Stomach (tissue), 19 donors: ENCODE data around the gene DHX29. TPM values are rescaled to one million over a fixed set of nuclear protein-coding genes. Genes with fewer than 3 reads are reported as not detected.

Experiments
- DNase-seq, 2 donors: peaks; one replicate each; pipeline versions ENCODE4 v3.0.0 to v3.0.0-alpha.2; 2013 to 2019
- H3K27ac ChIP-seq, 5 donors: fragments of 200-600 bp in 4 of 5; sonication (generic) in 4 of 5; one replicate each; pipeline ENCODE4 v1.5.1; 2013 to 2019; ENCODE audit warnings: mild to moderate bottlenecking in 1 of 5, moderate library complexity in 1 of 5
- H3K27me3 ChIP-seq, 3 donors: fragments of 200-600 bp; sonication (generic); one replicate each; pipeline ENCODE4 v1.5.1; 2017 to 2019; ENCODE audit warnings: mixed run types in 1 of 3
- H3K36me3 ChIP-seq, 4 donors: fragments of 200-600 bp; sonication (generic); 1 replicate in 3 of 4; 2 replicates in 1 of 4; pipeline ENCODE4 v1.5.1; 2016 to 2019
- H3K4me1 ChIP-seq, 4 donors: fragments of 200-600 bp; sonication (generic); one replicate each; pipeline ENCODE4 v1.5.1; 2016 to 2019
- H3K4me3 ChIP-seq, 4 donors: fragments of 200-600 bp; sonication (generic) in 3 of 4; one replicate each; pipeline ENCODE4 v1.5.1; 2016 to 2019; ENCODE audit warnings: mild to moderate bottlenecking in 1 of 4
- H3K9me3 ChIP-seq, 4 donors: fragments of 200-600 bp; sonication (generic); one replicate each; pipeline ENCODE4 v1.5.1; 2016 to 2019
- EP300 ChIP-seq: sonication (generic); formaldehyde crosslinking; IDR thresholded peaks from one replicate; pipeline ENCODE4 v1.6.1; 2017; ENCODE audit warnings: antibody characterized with exemption
- POLR2A ChIP-seq, 4 donors: fragments of 450-650 bp; IDR thresholded peaks; one replicate each; pipeline ENCODE4 v1.6.1; 2016; ENCODE audit warnings: antibody characterized with exemption in 4 of 4, control low read depth in 2 of 4, mild to moderate bottlenecking in 1 of 4, moderate library complexity in 1 of 4
- POLR2AphosphoS5 ChIP-seq, 3 donors: sonication (generic); formaldehyde crosslinking; IDR thresholded peaks; one replicate each; pipeline ENCODE4 v1.6.1; 2016; ENCODE audit warnings: antibody characterized with exemption in 3 of 3
- WGBS, 5 donors: extraction: QIAGEN DNeasy Blood & Tissue Kit in 3 of 5; methylation state at CpG; one replicate each; pipeline versions ENCODE4 v1.1.5 to v1.1.7; 2013 to 2018; 5-methylcytosine and 5-hydroxymethylcytosine counted together
- intact Hi-C: fragments of 100-400 bp; cut with DNase I; formaldehyde crosslinking; loops from one replicate; pipeline ENCODE4 v1.15.1; 2023; ENCODE audit warnings: low total_unique reads
- long read RNA-seq, 10 donors: transcript quantifications; one replicate each; lab custom pipeline, GENCODE V29; 2026
- polyA plus RNA-seq, 3 donors: library from polyadenylated mRNA; stranded (reverse); fragments of 200-250 nt; gene quantifications; one replicate each; pipeline ENCODE4 v1.2.3, GENCODE V29; 2013
- total RNA-seq, 5 donors: library from RNA; depleted of rRNA; stranded (reverse); fragments of >200 nt; gene quantifications; one replicate each; pipeline versions ENCODE4 v1.1.0 to v1.2.3, GENCODE V29; 2014 to 2016
- TF ChIP-seq, protein P1 (sequence below), 7 experiments: fragments of 450-650 bp in 4 of 7; fragments of 200-600 bp in 3 of 7; sonication (generic) in 3 of 7; IDR thresholded peaks; one replicate each; pipeline ENCODE4 v1.5.1; 2016 to 2019; ENCODE audit warnings: antibody characterized with exemption in 7 of 7, control low read depth in 2 of 7, mild to moderate bottlenecking in 1 of 7
- donor health status: healthy with polysubstance abuse.
- donor health status: Bipolar disorder and iron deficiency.
- donor health status: healthy.

Gene DHX29, protein sequence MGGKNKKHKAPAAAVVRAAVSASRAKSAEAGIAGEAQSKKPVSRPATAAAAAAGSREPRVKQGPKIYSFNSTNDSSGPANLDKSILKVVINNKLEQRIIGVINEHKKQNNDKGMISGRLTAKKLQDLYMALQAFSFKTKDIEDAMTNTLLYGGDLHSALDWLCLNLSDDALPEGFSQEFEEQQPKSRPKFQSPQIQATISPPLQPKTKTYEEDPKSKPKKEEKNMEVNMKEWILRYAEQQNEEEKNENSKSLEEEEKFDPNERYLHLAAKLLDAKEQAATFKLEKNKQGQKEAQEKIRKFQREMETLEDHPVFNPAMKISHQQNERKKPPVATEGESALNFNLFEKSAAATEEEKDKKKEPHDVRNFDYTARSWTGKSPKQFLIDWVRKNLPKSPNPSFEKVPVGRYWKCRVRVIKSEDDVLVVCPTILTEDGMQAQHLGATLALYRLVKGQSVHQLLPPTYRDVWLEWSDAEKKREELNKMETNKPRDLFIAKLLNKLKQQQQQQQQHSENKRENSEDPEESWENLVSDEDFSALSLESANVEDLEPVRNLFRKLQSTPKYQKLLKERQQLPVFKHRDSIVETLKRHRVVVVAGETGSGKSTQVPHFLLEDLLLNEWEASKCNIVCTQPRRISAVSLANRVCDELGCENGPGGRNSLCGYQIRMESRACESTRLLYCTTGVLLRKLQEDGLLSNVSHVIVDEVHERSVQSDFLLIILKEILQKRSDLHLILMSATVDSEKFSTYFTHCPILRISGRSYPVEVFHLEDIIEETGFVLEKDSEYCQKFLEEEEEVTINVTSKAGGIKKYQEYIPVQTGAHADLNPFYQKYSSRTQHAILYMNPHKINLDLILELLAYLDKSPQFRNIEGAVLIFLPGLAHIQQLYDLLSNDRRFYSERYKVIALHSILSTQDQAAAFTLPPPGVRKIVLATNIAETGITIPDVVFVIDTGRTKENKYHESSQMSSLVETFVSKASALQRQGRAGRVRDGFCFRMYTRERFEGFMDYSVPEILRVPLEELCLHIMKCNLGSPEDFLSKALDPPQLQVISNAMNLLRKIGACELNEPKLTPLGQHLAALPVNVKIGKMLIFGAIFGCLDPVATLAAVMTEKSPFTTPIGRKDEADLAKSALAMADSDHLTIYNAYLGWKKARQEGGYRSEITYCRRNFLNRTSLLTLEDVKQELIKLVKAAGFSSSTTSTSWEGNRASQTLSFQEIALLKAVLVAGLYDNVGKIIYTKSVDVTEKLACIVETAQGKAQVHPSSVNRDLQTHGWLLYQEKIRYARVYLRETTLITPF (N-terminal part only)
- total RNA-seq (10 to 100 TPM in 4 of 5 donors, 1 to 10 TPM in 1; 4.3 to 54.5 (median 18.8) TPM), polyA plus RNA-seq (10 to 100 TPM in 1 of 3 donors, 1 to 10 TPM in 2; 6.5 to 10.7 (median 8.8) TPM)
- long read RNA-seq, donor 1, partial matches to known transcripts, result 11 of 11 reads
- long read RNA-seq, donor 1, other reads (novel, unspliced or antisense), result 0 of 11 reads
- long read RNA-seq, donor 2, full-length matches to known transcripts, result 2 of 10 reads
- long read RNA-seq, donor 2, partial matches to known transcripts, result 8 of 10 reads
- long read RNA-seq, donor 2, other reads (novel, unspliced or antisense), result 0 of 10 reads
- long read RNA-seq, donor 3, result 0 reads
- long read RNA-seq, donor 4, result 0 reads
- long read RNA-seq, donor 5, partial matches to known transcripts, result 20 of 20 reads
- long read RNA-seq, donor 5, other reads (novel, unspliced or antisense), result 0 of 20 reads
- long read RNA-seq, donor 6, full-length matches to known transcripts, result 1 of 127 reads
- long read RNA-seq, donor 6, partial matches to known transcripts, result 120 of 127 reads
- long read RNA-seq, donor 6, other reads (novel, unspliced or antisense), result 6 of 127 reads
- long read RNA-seq, donor 7, full-length matches to known transcripts, result 1 of 25 reads
- long read RNA-seq, donor 7, partial matches to known transcripts, result 24 of 25 reads
- long read RNA-seq, donor 7, other reads (novel, unspliced or antisense), result 0 of 25 reads
- long read RNA-seq, donor 8, partial matches to known transcripts, result 21 of 21 reads
- long read RNA-seq, donor 8, other reads (novel, unspliced or antisense), result 0 of 21 reads
- long read RNA-seq, donor 9, result 0 reads
- long read RNA-seq, donor 10, partial matches to known transcripts, result 6 of 6 reads
- long read RNA-seq, donor 10, other reads (novel, unspliced or antisense), result 0 of 6 reads

DNA sequence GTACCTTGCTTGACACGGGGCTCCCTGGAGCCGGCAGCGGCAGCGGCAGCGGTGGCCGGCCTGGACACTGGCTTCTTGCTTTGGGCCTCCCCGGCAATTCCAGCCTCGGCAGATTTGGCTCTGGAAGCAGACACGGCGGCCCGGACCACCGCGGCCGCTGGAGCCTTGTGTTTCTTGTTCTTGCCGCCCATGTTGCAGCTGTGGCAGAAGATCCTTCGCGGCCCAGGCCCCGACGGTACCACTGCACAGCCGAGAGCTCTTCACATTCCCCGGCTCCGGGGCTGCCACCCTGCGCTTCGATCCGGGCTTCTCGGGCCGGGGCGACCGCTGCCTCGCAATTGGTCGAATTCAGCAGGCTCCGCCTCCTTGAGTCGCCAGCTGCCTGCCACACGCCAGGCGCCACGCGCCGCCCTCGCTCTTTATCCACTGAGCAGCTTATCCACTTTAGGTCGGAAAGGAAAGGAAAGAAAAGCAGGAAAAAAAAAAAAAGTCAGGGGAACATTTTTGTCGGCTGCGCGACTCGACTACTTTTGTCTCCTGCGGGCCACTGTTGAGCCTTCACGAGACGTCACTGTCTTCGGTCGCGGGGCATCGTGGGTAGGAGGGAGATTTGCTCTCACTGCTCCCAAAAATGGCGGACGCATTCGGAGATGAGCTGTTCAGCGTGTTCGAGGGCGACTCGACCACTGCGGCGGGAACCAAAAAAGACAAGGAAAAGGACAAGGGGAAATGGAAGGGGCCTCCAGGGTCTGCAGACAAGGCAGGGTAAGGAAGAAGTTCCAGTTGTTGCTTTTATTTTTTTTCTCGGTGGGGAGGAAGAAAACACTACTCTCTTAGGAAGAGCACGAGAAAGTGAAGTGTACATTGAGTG lies at the start of gene DHX29, which contains the start of gene MTREX:
Gene DHX29 (minus strand): TSS at position 312 of the 871 bp plus-strand sequence. CDS start 121 bp downstream, at position 191.
Gene MTREX (plus strand): TSS at position 607 of the 871 bp plus-strand sequence. CDS start 25 bp downstream, at position 632.
- Histone ChIP-seq H3K27ac (peak within 1 kb of the TSS; percentile 93 to 97 (median 95)), H3K27me3 (no peaks in the 10 kb centered on the region), H3K9me3 (peaks cover 0 to 6% (median 0%) of the 10 kb centered on the region in 4 donors), H3K4me1 (peaks cover 49 to 82% (median 66%) of the 10 kb centered on the region in 4 donors), H3K36me3 (no peaks in the 10 kb centered on the region), H3K4me3 (peak within 1 kb of the TSS; percentile 72 to 87 (median 80))
- TF ChIP-seq POLR2A (IDR thresholded peaks at IDR 0.05), result peak in 2 of 4 donors; percentile 8 to 30
- peak; percentile 83 to 85 (median 83) for TF ChIP-seq POLR2AphosphoS5 (IDR thresholded peaks at IDR 0.05)
- TF ChIP-seq EP300, result no peak
- TF ChIP-seq, protein P1, sequence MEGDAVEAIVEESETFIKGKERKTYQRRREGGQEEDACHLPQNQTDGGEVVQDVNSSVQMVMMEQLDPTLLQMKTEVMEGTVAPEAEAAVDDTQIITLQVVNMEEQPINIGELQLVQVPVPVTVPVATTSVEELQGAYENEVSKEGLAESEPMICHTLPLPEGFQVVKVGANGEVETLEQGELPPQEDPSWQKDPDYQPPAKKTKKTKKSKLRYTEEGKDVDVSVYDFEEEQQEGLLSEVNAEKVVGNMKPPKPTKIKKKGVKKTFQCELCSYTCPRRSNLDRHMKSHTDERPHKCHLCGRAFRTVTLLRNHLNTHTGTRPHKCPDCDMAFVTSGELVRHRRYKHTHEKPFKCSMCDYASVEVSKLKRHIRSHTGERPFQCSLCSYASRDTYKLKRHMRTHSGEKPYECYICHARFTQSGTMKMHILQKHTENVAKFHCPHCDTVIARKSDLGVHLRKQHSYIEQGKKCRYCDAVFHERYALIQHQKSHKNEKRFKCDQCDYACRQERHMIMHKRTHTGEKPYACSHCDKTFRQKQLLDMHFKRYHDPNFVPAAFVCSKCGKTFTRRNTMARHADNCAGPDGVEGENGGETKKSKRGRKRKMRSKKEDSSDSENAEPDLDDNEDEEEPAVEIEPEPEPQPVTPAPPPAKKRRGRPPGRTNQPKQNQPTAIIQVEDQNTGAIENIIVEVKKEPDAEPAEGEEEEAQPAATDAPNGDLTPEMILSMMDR (IDR thresholded peaks at IDR 0.05), result no peak
- intact Hi-C loops, result no loop called here
- DNase-seq, result peak; percentile 92 to 97
- 0% methylated on average over 49 to 62 of the region's 62 CpGs for WGBS, 5 donors

DNA sequence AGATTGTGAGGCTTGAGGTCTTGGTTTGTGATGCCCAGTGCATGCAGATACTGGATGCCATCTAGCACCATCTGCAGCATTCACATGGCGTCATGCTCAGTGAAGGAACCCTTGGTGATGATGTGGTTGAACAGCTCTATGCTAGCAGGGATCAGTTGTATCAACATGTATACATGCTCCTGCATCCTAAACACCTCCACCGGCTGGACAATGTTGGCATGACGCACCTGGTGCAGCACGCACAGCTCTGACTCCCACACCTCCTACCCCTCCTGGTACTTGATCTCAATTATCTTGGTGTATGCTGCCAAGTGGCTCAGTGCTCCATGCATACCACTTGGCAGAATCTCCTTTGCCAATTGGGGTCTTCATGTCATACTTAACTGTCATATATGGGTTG lies 49.4 kb upstream of the DHX29 start:
- intact Hi-C loops, result no loop called here
- Histone ChIP-seq H3K4me1 (no peaks in the 10 kb centered on the region), H3K27me3 (no peaks in the 10 kb centered on the region), H3K9me3 (no peaks in the 10 kb centered on the region), H3K36me3 (peaks cover 45 to 92% (median 82%) of the 10 kb centered on the region in 4 donors), H3K4me3 (no peak overlapping the region), H3K27ac (no peak overlapping the region)
- WGBS, 5 donors, result 91 to 100% (median 94%) methylated on average over 2 to 4 of the region's 4 CpGs
- TF ChIP-seq POLR2A (IDR thresholded peaks at IDR 0.05), result no peak
- TF ChIP-seq, protein P1 (IDR thresholded peaks at IDR 0.05), result no peak
- TF ChIP-seq POLR2AphosphoS5 (IDR thresholded peaks at IDR 0.05), result no peak
- no peak for TF ChIP-seq EP300
- no peak for DNase-seq

DNA sequence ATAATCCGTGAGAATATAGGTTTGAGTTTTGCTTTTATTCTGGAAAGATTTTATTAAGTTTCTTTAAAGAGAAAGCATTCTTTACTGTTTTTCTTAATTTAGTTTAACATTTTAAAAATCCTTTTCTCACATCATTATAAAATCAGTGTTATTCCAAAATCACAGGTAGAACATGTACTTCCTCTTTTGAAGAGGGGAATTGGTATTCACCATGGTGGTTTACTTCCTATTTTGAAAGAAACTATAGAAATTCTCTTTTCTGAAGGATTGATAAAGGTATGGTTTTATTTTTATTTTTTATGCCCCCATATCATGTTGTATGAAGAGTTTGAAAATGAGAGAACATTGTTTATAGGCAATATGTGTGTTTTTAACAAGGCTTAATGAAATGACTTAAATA lies 43.3 kb upstream of the DHX29 start:
- TF ChIP-seq POLR2AphosphoS5 (IDR thresholded peaks at IDR 0.05), result no peak
- TF ChIP-seq POLR2A (IDR thresholded peaks at IDR 0.05), result no peak
- TF ChIP-seq, protein P1 (IDR thresholded peaks at IDR 0.05), result no peak
- TF ChIP-seq EP300, result no peak
- WGBS, 5 donors, result 95 to 100% (median 97%) methylated on average over 1 of the region's 1 CpG
- intact Hi-C loops, result no loop called here
- H3K9me3 ChIP-seq, result no peaks in the 10 kb centered on the region
- no peaks in the 10 kb centered on the region for H3K4me1 ChIP-seq
- H3K4me3 ChIP-seq, result no peak overlapping the region
- no peak overlapping the region for H3K27ac ChIP-seq
- peaks cover 47 to 97% (median 95%) of the 10 kb centered on the region in 4 donors for H3K36me3 ChIP-seq
- no peaks in the 10 kb centered on the region for H3K27me3 ChIP-seq
- DNase-seq, result no peak
